Measurements from ENCODE around the gene NSUN6.

Gene NSUN6

DNA sequence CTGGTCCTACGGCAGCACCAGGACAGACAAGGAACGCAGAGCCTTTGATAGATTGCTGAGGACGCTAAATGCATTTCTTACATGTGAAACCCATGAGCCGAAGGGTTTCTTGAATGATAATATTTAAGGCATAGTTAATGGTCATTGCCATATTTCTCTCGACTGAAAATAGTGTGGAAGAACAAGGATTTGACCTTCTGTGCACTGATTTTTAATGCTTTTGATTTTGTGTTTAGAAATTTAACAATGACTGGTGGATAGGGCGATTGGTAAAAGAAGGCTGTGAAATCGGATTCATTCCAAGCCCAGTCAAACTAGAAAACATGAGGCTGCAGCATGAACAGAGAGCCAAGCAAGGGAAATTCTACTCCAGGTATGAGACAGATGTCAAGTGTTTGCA, 150.8 kb downstream of the NSUN6 start:
- DNase-seq (ENCODE audit: low spot score) = no peak

DNA sequence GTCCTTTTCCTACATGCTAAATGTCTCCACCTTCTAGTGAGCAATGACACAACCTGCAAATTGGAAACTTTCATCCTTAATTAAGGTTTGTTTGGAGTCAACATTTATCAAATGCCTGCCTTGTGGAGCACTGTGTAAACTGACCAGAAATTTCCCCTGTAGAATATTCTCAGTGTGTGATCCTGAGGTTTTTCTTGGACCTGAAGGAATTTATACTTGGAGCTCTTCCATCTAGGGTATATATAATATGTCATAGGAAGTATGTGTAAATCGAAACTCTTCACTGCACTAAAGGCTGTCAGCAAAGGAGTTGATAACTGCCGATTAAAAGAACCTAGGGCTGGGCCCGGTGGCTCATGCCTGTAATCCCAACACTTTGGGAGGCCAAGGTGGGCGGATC, 152.4 kb downstream of the NSUN6 start:
- DNase-seq (ENCODE audit: low spot score) = no peak

DNA sequence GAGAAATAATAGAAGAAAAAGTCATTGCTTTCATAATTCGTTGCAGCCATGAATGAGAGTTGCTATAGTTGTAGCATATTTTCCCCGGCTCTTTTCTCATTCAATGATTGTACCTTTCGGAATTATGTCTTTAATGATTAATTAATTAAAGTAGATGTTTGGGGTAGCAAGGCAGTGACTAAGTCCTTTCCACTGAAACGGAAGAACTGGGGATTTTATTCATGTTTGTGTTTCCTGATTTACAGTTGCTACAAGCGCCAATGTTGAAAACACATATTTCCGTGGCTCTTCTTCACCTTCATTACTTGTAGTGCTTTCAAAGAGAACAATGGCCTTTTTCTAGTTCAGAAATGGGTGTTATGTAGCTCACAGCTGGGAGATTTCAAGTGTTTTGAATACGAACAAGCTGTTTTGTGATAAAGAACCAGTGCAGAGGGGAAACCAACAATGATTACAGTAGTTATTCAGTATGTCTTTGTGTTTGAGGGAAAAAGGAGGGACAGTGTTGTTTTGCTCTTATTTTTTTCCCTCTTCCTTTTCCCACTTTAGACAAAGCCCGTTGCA, 153.5 kb downstream of the NSUN6 start:
- DNase-seq (ENCODE audit: low spot score) = no peak

Data from kidney capillary endothelial cell (primary cell).